ENCODE data around the gene BABAM1. TPM values are rescaled to one million over a fixed set of nuclear protein-coding genes. Genes with fewer than 3 reads are reported as not detected.

Gene BABAM1
- total RNA-seq = 83.3 to 100 TPM (median 91.2 TPM) in 3 replicates
- long read RNA-seq, transcript BABAM1-202 (6 exons, 930 nt) = minor isoform, 5 of 117 reads
- long read RNA-seq, transcript BABAM1-208 (9 exons, 1,470 nt) = major isoform, 68 of 117 reads
- long read RNA-seq, transcript BABAM1-201 (9 exons, 1,472 nt) = minor isoform, 22 of 117 reads
- long read RNA-seq, transcript BABAM1-213 (9 exons, 1,366 nt) = minor isoform, 5 of 117 reads
- long read RNA-seq, partial matches to known transcripts = 5 of 117 reads
- long read RNA-seq, other reads (novel, unspliced or antisense) = 11 of 117 reads

DNA sequence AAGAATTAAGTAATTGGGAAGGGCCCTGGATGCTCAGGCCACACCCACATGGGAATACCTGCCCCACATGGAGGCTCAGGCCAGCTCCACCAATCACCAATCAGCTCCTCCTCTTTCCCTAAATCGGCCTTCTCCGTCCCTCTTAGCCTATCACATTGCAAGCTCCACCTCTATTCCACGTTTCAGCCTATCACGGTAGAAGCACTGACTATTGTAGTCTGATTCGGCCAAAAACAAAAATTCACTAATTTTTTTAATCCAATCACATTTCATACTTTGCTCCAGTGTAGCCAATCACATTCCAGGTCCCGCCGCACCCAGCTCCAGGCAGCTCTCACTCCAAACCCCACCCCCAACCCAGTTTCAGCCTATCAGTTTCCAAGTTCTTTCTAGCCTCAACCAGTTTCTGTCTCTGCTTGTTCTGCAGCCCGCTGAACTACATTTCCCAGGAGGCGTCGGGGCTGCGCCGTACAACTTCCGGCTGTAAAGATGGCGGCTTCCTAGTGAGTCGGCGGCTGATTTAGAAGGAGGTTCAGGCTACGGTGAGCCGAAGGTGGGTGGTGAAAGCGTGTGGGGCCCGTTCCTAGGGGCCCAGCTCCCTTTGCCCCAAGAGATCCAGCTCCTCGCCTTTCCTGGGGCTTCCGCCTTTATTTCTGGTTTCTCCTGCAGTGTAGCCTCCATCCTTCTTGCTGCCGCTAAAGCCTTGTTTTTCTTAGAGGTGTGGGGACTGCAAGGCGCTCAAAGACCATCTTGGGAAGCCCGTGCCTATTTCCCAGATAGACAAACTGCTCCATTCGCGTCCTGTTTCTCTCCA is at the start of gene BABAM1:
Gene BABAM1 (plus strand): TSS at position 469 of the 814 bp plus-strand sequence. CDS start 1,364 bp downstream, outside the sequence.
- TF ChIP-seq, protein P1, sequence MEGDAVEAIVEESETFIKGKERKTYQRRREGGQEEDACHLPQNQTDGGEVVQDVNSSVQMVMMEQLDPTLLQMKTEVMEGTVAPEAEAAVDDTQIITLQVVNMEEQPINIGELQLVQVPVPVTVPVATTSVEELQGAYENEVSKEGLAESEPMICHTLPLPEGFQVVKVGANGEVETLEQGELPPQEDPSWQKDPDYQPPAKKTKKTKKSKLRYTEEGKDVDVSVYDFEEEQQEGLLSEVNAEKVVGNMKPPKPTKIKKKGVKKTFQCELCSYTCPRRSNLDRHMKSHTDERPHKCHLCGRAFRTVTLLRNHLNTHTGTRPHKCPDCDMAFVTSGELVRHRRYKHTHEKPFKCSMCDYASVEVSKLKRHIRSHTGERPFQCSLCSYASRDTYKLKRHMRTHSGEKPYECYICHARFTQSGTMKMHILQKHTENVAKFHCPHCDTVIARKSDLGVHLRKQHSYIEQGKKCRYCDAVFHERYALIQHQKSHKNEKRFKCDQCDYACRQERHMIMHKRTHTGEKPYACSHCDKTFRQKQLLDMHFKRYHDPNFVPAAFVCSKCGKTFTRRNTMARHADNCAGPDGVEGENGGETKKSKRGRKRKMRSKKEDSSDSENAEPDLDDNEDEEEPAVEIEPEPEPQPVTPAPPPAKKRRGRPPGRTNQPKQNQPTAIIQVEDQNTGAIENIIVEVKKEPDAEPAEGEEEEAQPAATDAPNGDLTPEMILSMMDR (IDR thresholded peaks at IDR 0.05) = no peak
- Mint-ChIP-seq H3K4me3 (ENCODE audit: unreplicated experiment) (peak within 1 kb of the TSS; percentile 85), H3K4me1 (ENCODE audit: low read depth) (peaks cover 16% of the 10 kb centered on the region), H3K27me3 (ENCODE audit: low read depth) (no peaks in the 10 kb centered on the region), H3K9me3 (ENCODE audit: low read depth) (peaks cover 4% of the 10 kb centered on the region), H3K36me3 (ENCODE audit: low read depth) (peaks cover 6% of the 10 kb centered on the region), H3K27ac (ENCODE audit: unreplicated experiment) (peak within 1 kb of the TSS; percentile 97)
- DNase-seq (ENCODE audit: low spot score) = no peak

GRCh38 chr19:17219286-17219685 is 48.0 kb upstream of the BABAM1 start:
- Mint-ChIP-seq H3K4me1 (ENCODE audit: low read depth) (peaks cover 29% of the 10 kb centered on the region), H3K27ac (ENCODE audit: unreplicated experiment) (no peak overlapping the region), H3K4me3 (ENCODE audit: unreplicated experiment) (no peak overlapping the region), H3K27me3 (ENCODE audit: low read depth) (no peaks in the 10 kb centered on the region), H3K9me3 (ENCODE audit: low read depth) (no peaks in the 10 kb centered on the region), H3K36me3 (ENCODE audit: low read depth) (peaks cover 13% of the 10 kb centered on the region)
- TF ChIP-seq, protein P1 (IDR thresholded peaks at IDR 0.05) = no peak
- DNase-seq (ENCODE audit: low spot score) = no peak

DNA sequence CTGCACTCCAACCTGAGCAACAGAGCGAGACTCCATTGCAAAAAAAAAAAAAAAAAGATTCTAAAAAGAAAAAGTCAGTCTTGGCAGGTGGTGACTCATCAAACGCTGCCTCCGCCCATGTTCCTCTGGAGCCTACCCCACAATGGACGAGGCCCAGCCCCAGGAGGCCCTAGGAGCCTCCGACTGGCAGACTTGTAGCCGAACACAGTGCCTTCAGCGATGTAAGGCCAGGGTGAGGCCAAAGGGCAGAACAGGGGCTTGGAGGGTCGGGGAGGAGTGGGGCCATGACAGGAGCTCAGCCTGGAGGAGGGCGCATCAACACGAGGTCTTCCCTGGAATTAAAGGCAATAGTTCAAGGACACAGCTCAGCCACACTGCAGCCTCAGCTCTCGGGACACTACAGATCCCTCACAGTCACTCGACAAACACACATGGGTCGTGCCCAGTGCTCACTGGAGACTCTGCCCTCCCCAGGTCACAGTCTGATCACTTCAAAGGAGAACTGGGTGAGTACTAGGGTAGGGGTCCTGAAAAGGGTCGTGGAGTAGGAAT is 47.0 kb upstream of the BABAM1 start:
- H3K27ac Mint-ChIP-seq (ENCODE audit: unreplicated experiment) = peak overlapping the region; percentile 5
- DNase-seq (ENCODE audit: low spot score) = no peak
- H3K36me3 Mint-ChIP-seq (ENCODE audit: low read depth) = peaks cover 13% of the 10 kb centered on the region
- no peak overlapping the region for H3K4me3 Mint-ChIP-seq (ENCODE audit: unreplicated experiment)
- H3K4me1 Mint-ChIP-seq (ENCODE audit: low read depth) = peaks cover 20% of the 10 kb centered on the region
- no peaks in the 10 kb centered on the region for H3K9me3 Mint-ChIP-seq (ENCODE audit: low read depth)
- no peaks in the 10 kb centered on the region for H3K27me3 Mint-ChIP-seq (ENCODE audit: low read depth)
- TF ChIP-seq, protein P1 (IDR thresholded peaks at IDR 0.05) = no peak

- DNase-seq (ENCODE audit: low spot score) = no peak
- Mint-ChIP-seq H3K9me3 (ENCODE audit: low read depth) (no peaks in the 10 kb centered on the region), H3K27me3 (ENCODE audit: low read depth) (no peaks in the 10 kb centered on the region), H3K4me3 (ENCODE audit: unreplicated experiment) (peak overlapping the region; percentile 50), H3K4me1 (ENCODE audit: low read depth) (peaks cover 15% of the 10 kb centered on the region), H3K27ac (ENCODE audit: unreplicated experiment) (no peak overlapping the region), H3K36me3 (ENCODE audit: low read depth) (no peaks in the 10 kb centered on the region)
- TF ChIP-seq, protein P1 (IDR thresholded peaks at IDR 0.05) = no peak
These were observed 42.2 kb upstream of the BABAM1 start for GRCh38 chr19:17225053-17225452.

Measured in chondrocyte (in vitro differentiated cells).